Limb (tissue), 2 donors: Measurements from ENCODE around the gene NQO1.
"Not testable (repeated sequence)": the region's sequence is repeated elsewhere in the genome, so short reads cannot be mapped to it uniquely, and the experiment has no call there.

Experiments
- DNase-seq, 2 donors: peaks; one replicate each; pipeline ENCODE4 v3.0.0-alpha.2; 2016; ENCODE audit errors: extremely low spot score in 2 of 2

The NQO1 gene

GRCh38 chr16:69726313-69727060 is at the start of gene NQO1:
NQO1 (minus strand) TSS chr16:69726560; CDS start chr16:69726439, 121 bp downstream.
- DNase-seq = peak; percentile 80 to 91

- DNase-seq = no peak
Observed at GRCh38 chr16:69775563-69775962, 49.2 kb upstream of the NQO1 start.

- no peak for DNase-seq
Observed at GRCh38 chr16:69773260-69773947, 47.0 kb upstream of the NQO1 start.

GRCh38 chr16:69771651-69771967 is 45.2 kb upstream of the NQO1 start:
- DNase-seq = no peak

GRCh38 chr16:69769404-69769803 is 43.0 kb upstream of the NQO1 start:
- DNase-seq = no peak

- peak in 1 of 2 donors; percentile 59 for DNase-seq
Observed at GRCh38 chr16:69768666-69769065, 42.3 kb upstream of the NQO1 start.

- no peak for DNase-seq
Observed at GRCh38 chr16:69767459-69768229, 41.3 kb upstream of the NQO1 start.

- no peak for DNase-seq
Observed at GRCh38 chr16:69763599-69763942, 37.2 kb upstream of the NQO1 start.

- peak in 1 of 2 donors; percentile 13 for DNase-seq
Observed at GRCh38 chr16:69762814-69763598, 36.6 kb upstream of the NQO1 start.

GRCh38 chr16:69761983-69762813 is 35.8 kb upstream of the NQO1 start, which contains the start of gene WWP2:
WWP2 (plus strand) TSS chr16:69762332; CDS start chr16:69787011, 24,679 bp downstream.
- peak; percentile 77 to 90 for DNase-seq

GRCh38 chr16:69757375-69757774 is 31.0 kb upstream of the NQO1 start:
- not testable (repeated sequence) for DNase-seq

- DNase-seq = no peak
Observed at GRCh38 chr16:69756705-69757104, 30.3 kb upstream of the NQO1 start.

- peak; percentile 97 to 98 for DNase-seq
Observed at GRCh38 chr16:69754469-69755310, 28.3 kb upstream of the NQO1 start, which contains the start of gene NOB1. NOB1 (minus strand) TSS chr16:69754926; CDS start chr16:69754910, 16 bp downstream.

- DNase-seq = no peak
Observed at GRCh38 chr16:69754143-69754468, 27.7 kb upstream of the NQO1 start.

- DNase-seq = no peak
Observed at GRCh38 chr16:69748694-69749345, 22.5 kb upstream of the NQO1 start.

GRCh38 chr16:69747115-69747514 is 20.8 kb upstream of the NQO1 start:
- no peak for DNase-seq

GRCh38 chr16:69745959-69746358 is 19.6 kb upstream of the NQO1 start:
- DNase-seq = no peak

GRCh38 chr16:69745232-69745612 is 18.9 kb upstream of the NQO1 start:
- DNase-seq = no peak
